ENCODE results near the gene SNX25.

GRCh38 chr4:185341377-185341776, 132.0 kb downstream of the SNX25 start:
- TF ChIP-seq, protein P1, sequence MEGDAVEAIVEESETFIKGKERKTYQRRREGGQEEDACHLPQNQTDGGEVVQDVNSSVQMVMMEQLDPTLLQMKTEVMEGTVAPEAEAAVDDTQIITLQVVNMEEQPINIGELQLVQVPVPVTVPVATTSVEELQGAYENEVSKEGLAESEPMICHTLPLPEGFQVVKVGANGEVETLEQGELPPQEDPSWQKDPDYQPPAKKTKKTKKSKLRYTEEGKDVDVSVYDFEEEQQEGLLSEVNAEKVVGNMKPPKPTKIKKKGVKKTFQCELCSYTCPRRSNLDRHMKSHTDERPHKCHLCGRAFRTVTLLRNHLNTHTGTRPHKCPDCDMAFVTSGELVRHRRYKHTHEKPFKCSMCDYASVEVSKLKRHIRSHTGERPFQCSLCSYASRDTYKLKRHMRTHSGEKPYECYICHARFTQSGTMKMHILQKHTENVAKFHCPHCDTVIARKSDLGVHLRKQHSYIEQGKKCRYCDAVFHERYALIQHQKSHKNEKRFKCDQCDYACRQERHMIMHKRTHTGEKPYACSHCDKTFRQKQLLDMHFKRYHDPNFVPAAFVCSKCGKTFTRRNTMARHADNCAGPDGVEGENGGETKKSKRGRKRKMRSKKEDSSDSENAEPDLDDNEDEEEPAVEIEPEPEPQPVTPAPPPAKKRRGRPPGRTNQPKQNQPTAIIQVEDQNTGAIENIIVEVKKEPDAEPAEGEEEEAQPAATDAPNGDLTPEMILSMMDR (conservative IDR thresholded peaks at IDR 0.05 in 1 of 2, IDR thresholded peaks at IDR 0.05 in 1 of 2; ENCODE audit: low read depth in 1 of 2, low read length in 2 of 2): no peak
- TF ChIP-seq EZH2 (IDR thresholded peaks at IDR 0.05; ENCODE audit: low read length, missing control alignments): no peak
